Testis (tissue), 3 donors: ENCODE data around the gene ATP6V1E1. TPM values are rescaled to one million over a fixed set of nuclear protein-coding genes. Genes with fewer than 3 reads are reported as not detected.
A peak's percentile ranks its signal among the peaks of the same experiment; 100 is the strongest.

Experiments used
- DNase-seq: peaks from one replicate; pipeline ENCODE4 v3.0.0-alpha.2; 2019
- H3K27ac ChIP-seq, 2 donors: fragments of 200-600 bp; sonication (generic); one replicate each; pipeline ENCODE4 v1.5.1; 2019
- H3K27me3 ChIP-seq: fragments of 200-600 bp; sonication (generic); one replicate; pipeline ENCODE4 v1.5.1; 2019
- H3K36me3 ChIP-seq: fragments of 200-600 bp; sonication (generic); one replicate; pipeline ENCODE4 v1.5.1; 2017; ENCODE audit warnings: low read depth; ENCODE audit errors: missing control alignments
- H3K4me1 ChIP-seq: fragments of 200-600 bp; sonication (generic); one replicate; pipeline ENCODE4 v1.5.1; 2019
- H3K4me3 ChIP-seq, 2 donors: fragments of 200-600 bp; sonication (generic); one replicate each; pipeline ENCODE4 v1.5.1; 2017 to 2019
- H3K9me3 ChIP-seq: fragments of 200-600 bp; sonication (generic); one replicate; pipeline ENCODE4 v1.5.1; 2017
- CTCF ChIP-seq, 3 experiments: fragments of 450-650 bp in 2 of 3; fragments of 200-600 bp in 1 of 3; sonication (generic) in 1 of 3; IDR thresholded peaks; one replicate each; pipeline ENCODE4 v1.5.1; 2016 to 2019; ENCODE audit warnings: antibody characterized with exemption in 3 of 3, mild to moderate bottlenecking in 2 of 3, moderate library complexity in 1 of 3
- POLR2A ChIP-seq: fragments of 450-650 bp; IDR thresholded peaks from one replicate; pipeline ENCODE4 v1.6.1; 2017; ENCODE audit warnings: antibody characterized with exemption, mild to moderate bottlenecking, moderate library complexity
- WGBS, 2 donors: methylation state at CpG; one replicate each; pipeline ENCODE4 v1.1.5; 2018; 5-methylcytosine and 5-hydroxymethylcytosine counted together
- intact Hi-C: fragments of 100-400 bp; cut with DNase I; formaldehyde crosslinking; loops from one replicate; pipeline ENCODE4 v1.15.1; 2023; ENCODE audit warnings: low total_unique reads
- polyA plus RNA-seq: library from polyadenylated mRNA; stranded (reverse); fragments of 350-450 nt; fragmentation: Illumina TruSeq; extraction: RNeasy Lipid Tissue Mini Kit (QIAGEN cat#74804); gene quantifications from one replicate; pipeline ENCODE4 v1.2.3, GENCODE V29; 2014; ENCODE audit warnings: low read depth, low replicate concordance; ENCODE audit not compliant: insufficient read depth
- total RNA-seq, 2 donors: library from RNA; depleted of rRNA; stranded (reverse); fragments of >200 nt; gene quantifications; one replicate each; pipeline ENCODE4 v1.2.3, GENCODE V29; 2016

Gene ATP6V1E1
- total and polyA plus RNA-seq, 3 donors from 2014 or later = 130 to 160 (median 146) TPM

- intact Hi-C loops = no loop called here
Measured at GRCh38 chr22:17634696-17635095, 6.1 kb upstream of the ATP6V1E1 start.

GRCh38 chr22:17633998-17634323, 5.4 kb upstream of the ATP6V1E1 start:
- Histone ChIP-seq H3K4me1 (peaks cover 37% of the 10 kb centered on the region), H3K36me3 (no peaks in the 10 kb centered on the region), H3K27ac (peak overlapping the region; percentile 57 to 74), H3K27me3 (no peaks in the 10 kb centered on the region), H3K9me3 (no peaks in the 10 kb centered on the region), H3K4me3 (no peak overlapping the region)
- 88% methylated on average over 3 of the region's 3 CpGs for WGBS, 2 donors
- intact Hi-C loops = no loop called here
- TF ChIP-seq CTCF (IDR thresholded peaks at IDR 0.05) (no peak), POLR2A (no peak)
- DNase-seq = no peak

More at GRCh38 chr22:17634696-17635095, 6.1 kb upstream of the ATP6V1E1 start:
- H3K36me3 ChIP-seq = no peaks in the 10 kb centered on the region
- peak overlapping the region; percentile 57 to 74 for H3K27ac ChIP-seq
- no peak for DNase-seq
- H3K9me3 ChIP-seq = no peaks in the 10 kb centered on the region
- no peaks in the 10 kb centered on the region for H3K27me3 ChIP-seq
- 87 to 96% methylated on average over 3 of the region's 3 CpGs for WGBS, 2 donors
- TF ChIP-seq CTCF (IDR thresholded peaks at IDR 0.05) = no peak
- TF ChIP-seq POLR2A = no peak
- H3K4me1 ChIP-seq = peaks cover 32% of the 10 kb centered on the region
- no peak overlapping the region for H3K4me3 ChIP-seq

GRCh38 chr22:17633217-17633997, 4.9 kb upstream of the ATP6V1E1 start:
- H3K27ac ChIP-seq = peak overlapping the region; percentile 57 to 74
- 54 to 62% methylated on average over 4 of the region's 4 CpGs for WGBS, 2 donors
- no peak overlapping the region for H3K4me3 ChIP-seq
- H3K36me3 ChIP-seq = no peaks in the 10 kb centered on the region
- no peak for DNase-seq
- no peaks in the 10 kb centered on the region for H3K9me3 ChIP-seq
- H3K27me3 ChIP-seq = no peaks in the 10 kb centered on the region
- intact Hi-C loops = no loop called here
- TF ChIP-seq CTCF (IDR thresholded peaks at IDR 0.05) = no peak
- no peak for TF ChIP-seq POLR2A
- peaks cover 37% of the 10 kb centered on the region for H3K4me1 ChIP-seq

GRCh38 chr22:17631076-17631565, 2.6 kb upstream of the ATP6V1E1 start:
- no peak overlapping the region for H3K27ac ChIP-seq
- H3K4me1 ChIP-seq = peaks cover 35% of the 10 kb centered on the region
- WGBS, 2 donors = 90 to 93% methylated on average over 9 of the region's 9 CpGs
- intact Hi-C loops = no loop called here
- H3K4me3 ChIP-seq = no peak overlapping the region
- H3K9me3 ChIP-seq = no peaks in the 10 kb centered on the region
- TF ChIP-seq POLR2A = no peak
- TF ChIP-seq CTCF (IDR thresholded peaks at IDR 0.05) = no peak
- no peaks in the 10 kb centered on the region for H3K36me3 ChIP-seq
- no peaks in the 10 kb centered on the region for H3K27me3 ChIP-seq
- DNase-seq = no peak

- WGBS, 2 donors = 80 to 95% methylated on average over 7 of the region's 7 CpGs
- Histone ChIP-seq H3K4me3 (peak overlapping the region in 1 of 2 donors; percentile 93), H3K4me1 (peaks cover 35% of the 10 kb centered on the region), H3K27ac (peak overlapping the region; percentile 89 to 91), H3K9me3 (no peaks in the 10 kb centered on the region), H3K36me3 (no peaks in the 10 kb centered on the region), H3K27me3 (no peaks in the 10 kb centered on the region)
- DNase-seq = no peak
- TF ChIP-seq POLR2A (no peak), CTCF (IDR thresholded peaks at IDR 0.05) (no peak)
- intact Hi-C loops = no loop called here
Measured at GRCh38 chr22:17629641-17630040, 1.1 kb upstream of the ATP6V1E1 start.
